ENCODE data around the gene GPNMB.

DNA sequence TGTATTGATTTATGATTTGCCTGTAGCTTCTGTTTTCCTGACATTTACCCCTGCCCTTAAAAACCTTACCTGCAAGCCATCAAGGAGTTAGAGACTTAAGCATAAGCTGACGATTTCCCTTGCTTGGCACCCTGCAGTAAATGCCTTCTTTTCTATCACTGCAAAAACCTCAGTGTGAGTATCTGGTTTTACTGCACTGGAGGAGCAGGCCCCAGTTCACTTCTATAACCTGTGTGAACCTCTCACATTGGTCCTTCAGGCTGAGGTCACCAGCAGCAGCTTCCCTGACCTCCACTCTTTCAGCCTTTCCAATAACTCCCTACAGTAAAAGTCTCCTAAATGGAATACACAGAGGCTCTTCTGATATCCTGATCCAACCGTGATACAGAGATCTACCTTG is 34.2 kb upstream of the GPNMB start:
- TF ChIP-seq, protein P1, sequence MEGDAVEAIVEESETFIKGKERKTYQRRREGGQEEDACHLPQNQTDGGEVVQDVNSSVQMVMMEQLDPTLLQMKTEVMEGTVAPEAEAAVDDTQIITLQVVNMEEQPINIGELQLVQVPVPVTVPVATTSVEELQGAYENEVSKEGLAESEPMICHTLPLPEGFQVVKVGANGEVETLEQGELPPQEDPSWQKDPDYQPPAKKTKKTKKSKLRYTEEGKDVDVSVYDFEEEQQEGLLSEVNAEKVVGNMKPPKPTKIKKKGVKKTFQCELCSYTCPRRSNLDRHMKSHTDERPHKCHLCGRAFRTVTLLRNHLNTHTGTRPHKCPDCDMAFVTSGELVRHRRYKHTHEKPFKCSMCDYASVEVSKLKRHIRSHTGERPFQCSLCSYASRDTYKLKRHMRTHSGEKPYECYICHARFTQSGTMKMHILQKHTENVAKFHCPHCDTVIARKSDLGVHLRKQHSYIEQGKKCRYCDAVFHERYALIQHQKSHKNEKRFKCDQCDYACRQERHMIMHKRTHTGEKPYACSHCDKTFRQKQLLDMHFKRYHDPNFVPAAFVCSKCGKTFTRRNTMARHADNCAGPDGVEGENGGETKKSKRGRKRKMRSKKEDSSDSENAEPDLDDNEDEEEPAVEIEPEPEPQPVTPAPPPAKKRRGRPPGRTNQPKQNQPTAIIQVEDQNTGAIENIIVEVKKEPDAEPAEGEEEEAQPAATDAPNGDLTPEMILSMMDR (IDR thresholded peaks at IDR 0.05): no peak
- TF ChIP-seq EP300 (IDR thresholded peaks at IDR 0.05) (no peak), POLR2A (IDR thresholded peaks at IDR 0.05) (no peak)
